Astrocyte (in vitro differentiated cells and primary cell): ENCODE measurements around the gene SON. TPM values are rescaled to one million over a fixed set of nuclear protein-coding genes. Genes with fewer than 3 reads are reported as not detected.

Source experiments
- DNase-seq: peaks from one replicate; pipeline ENCODE4 v3.0.0-alpha.2; 2010; ENCODE audit warnings: low read depth
- FAIRE-seq: peaks from 2 replicates; lab custom pipeline; 2011; peaks lifted over from hg19 to GRCh38; lab: Jason Lieb, UNC
- H2AFZ ChIP-seq: 2 replicates; pipeline ENCODE4 v1.6.0; 2012; ENCODE audit warnings: low read depth, low read length, inconsistent platforms
- H3K27ac ChIP-seq: 2 replicates; pipeline ENCODE4 v1.5.1; 2011; ENCODE audit warnings: low read depth, low read length, inconsistent platforms
- H3K27me3 ChIP-seq: 2 replicates; pipeline ENCODE4 v1.6.0; 2011; ENCODE audit warnings: low read length, inconsistent platforms; ENCODE audit not compliant: insufficient read depth
- H3K36me3 ChIP-seq: 2 replicates; pipeline ENCODE4 v1.5.1; 2011; ENCODE audit warnings: low read length, inconsistent platforms; ENCODE audit not compliant: insufficient read depth
- H3K4me1 ChIP-seq: 2 replicates; pipeline ENCODE4 v1.5.1; 2011; ENCODE audit warnings: low read length, inconsistent platforms; ENCODE audit not compliant: insufficient read depth
- H3K4me2 ChIP-seq: 2 replicates; pipeline ENCODE4 v1.6.0; 2012; ENCODE audit warnings: low read length, inconsistent platforms
- H3K4me3 ChIP-seq: 2 replicates; pipeline ENCODE4 v1.5.1; 2011; ENCODE audit warnings: low read depth, mild to moderate bottlenecking, low read length, inconsistent platforms; ENCODE audit not compliant: insufficient read depth
- H3K79me2 ChIP-seq: 2 replicates; pipeline ENCODE4 v1.6.0; 2012; ENCODE audit warnings: mild to moderate bottlenecking, low read length, inconsistent platforms; ENCODE audit not compliant: insufficient read depth
- H3K9ac ChIP-seq: 2 replicates; pipeline ENCODE4 v1.6.0; 2012; ENCODE audit warnings: mild to moderate bottlenecking, low read length, inconsistent platforms
- H3K9me3 ChIP-seq: 2 replicates; pipeline ENCODE4 v1.5.1; 2012; ENCODE audit warnings: low read depth, mild to moderate bottlenecking, low read length, inconsistent platforms; ENCODE audit not compliant: insufficient read depth
- H4K20me1 ChIP-seq: 2 replicates; pipeline ENCODE4 v1.6.0; 2012; ENCODE audit warnings: low read length, inconsistent platforms; ENCODE audit not compliant: insufficient read depth
- H3K27ac Mint-ChIP-seq: one replicate; pipeline ENCODE4 v1.8.0; 2021; ENCODE audit warnings: mild to moderate bottlenecking, mixed read lengths; ENCODE audit not compliant: unreplicated experiment
- H3K27me3 Mint-ChIP-seq: one replicate; pipeline ENCODE4 v1.8.0; 2021; ENCODE audit warnings: low read depth, mixed read lengths; ENCODE audit not compliant: unreplicated experiment
- H3K36me3 Mint-ChIP-seq: one replicate; pipeline ENCODE4 v1.8.0; 2021; ENCODE audit warnings: low read depth, mixed read lengths; ENCODE audit not compliant: unreplicated experiment
- H3K4me1 Mint-ChIP-seq: one replicate; pipeline ENCODE4 v1.8.0; 2021; ENCODE audit warnings: low read depth, mixed read lengths; ENCODE audit not compliant: unreplicated experiment
- H3K4me3 Mint-ChIP-seq: one replicate; pipeline ENCODE4 v1.8.0; 2021; ENCODE audit warnings: mild to moderate bottlenecking, moderate library complexity, mixed read lengths; ENCODE audit not compliant: unreplicated experiment
- H3K9me3 Mint-ChIP-seq: one replicate; pipeline ENCODE4 v1.8.0; 2021; ENCODE audit warnings: mild to moderate bottlenecking, mixed read lengths; ENCODE audit not compliant: unreplicated experiment
- EZH2 ChIP-seq: IDR thresholded peaks from 2 replicates; pipeline ENCODE4 v1.6.1; 2012; ENCODE audit warnings: mild to moderate bottlenecking, low read length, inconsistent platforms; ENCODE audit not compliant: insufficient read depth
- total RNA-seq: library from RNA; stranded (reverse); gene quantifications from 2 replicates; pipeline ENCODE4 v1.2.1, GENCODE V29; 2021
- TF ChIP-seq, protein P1 (sequence below): IDR thresholded peaks from 2 replicates; pipeline ENCODE4 v1.5.1; 2011; ENCODE audit warnings: low read depth, mild to moderate bottlenecking, inconsistent platforms, low read length, moderate library complexity; ENCODE audit not compliant: insufficient read depth

SON gene
- total RNA-seq, 1 donor from 2014 or later, result 290 TPM

DNA sequence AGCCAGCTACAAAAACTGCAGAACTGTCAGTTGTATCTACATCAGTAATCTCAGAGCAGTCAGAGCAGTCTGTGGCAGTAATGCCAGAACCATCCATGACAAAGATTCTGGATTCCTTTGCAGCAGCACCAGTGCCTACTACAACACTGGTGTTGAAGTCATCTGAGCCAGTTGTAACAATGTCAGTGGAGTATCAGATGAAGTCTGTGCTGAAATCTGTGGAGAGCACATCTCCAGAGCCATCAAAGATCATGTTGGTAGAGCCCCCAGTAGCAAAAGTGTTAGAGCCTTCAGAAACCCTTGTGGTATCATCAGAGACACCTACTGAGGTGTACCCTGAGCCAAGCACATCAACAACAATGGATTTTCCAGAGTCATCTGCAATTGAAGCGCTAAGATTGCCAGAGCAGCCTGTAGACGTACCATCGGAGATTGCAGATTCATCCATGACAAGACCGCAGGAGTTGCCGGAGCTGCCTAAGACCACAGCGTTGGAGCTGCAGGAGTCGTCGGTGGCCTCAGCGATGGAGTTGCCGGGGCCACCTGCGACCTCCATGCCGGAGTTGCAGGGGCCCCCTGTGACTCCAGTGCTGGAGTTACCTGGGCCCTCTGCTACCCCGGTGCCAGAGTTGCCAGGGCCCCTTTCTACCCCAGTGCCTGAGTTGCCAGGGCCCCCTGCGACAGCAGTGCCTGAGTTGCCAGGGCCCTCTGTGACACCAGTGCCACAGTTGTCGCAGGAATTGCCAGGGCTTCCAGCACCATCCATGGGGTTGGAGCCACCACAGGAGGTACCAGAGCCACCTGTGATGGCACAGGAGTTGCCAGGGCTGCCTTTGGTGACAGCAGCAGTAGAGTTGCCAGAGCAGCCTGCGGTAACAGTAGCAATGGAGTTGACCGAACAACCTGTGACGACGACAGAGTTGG lies 7.3 kb downstream of the SON start:
- Histone ChIP-seq H3K27ac (no peak overlapping the region), H3K27me3 (no peaks in the 10 kb centered on the region), H3K4me3 (no peak overlapping the region), H3K4me2 (no peak overlapping the region), H3K9ac (no peak overlapping the region), H3K36me3 (peaks cover 63% of the 10 kb centered on the region), H4K20me1 (peaks cover 99% of the 10 kb centered on the region), H3K9me3 (no peaks in the 10 kb centered on the region), H3K79me2 (peaks cover 99% of the 10 kb centered on the region), H3K4me1 (peaks cover 5% of the 10 kb centered on the region), H2AFZ (no peak overlapping the region)
- Mint-ChIP-seq H3K27me3 (no peaks in the 10 kb centered on the region), H3K36me3 (peaks cover 27% of the 10 kb centered on the region), H3K9me3 (no peaks in the 10 kb centered on the region), H3K4me3 (no peak overlapping the region), H3K4me1 (no peaks in the 10 kb centered on the region), H3K27ac (no peak overlapping the region)
- FAIRE-seq (no peak), DNase-seq (no peak)
- TF ChIP-seq, protein P1, sequence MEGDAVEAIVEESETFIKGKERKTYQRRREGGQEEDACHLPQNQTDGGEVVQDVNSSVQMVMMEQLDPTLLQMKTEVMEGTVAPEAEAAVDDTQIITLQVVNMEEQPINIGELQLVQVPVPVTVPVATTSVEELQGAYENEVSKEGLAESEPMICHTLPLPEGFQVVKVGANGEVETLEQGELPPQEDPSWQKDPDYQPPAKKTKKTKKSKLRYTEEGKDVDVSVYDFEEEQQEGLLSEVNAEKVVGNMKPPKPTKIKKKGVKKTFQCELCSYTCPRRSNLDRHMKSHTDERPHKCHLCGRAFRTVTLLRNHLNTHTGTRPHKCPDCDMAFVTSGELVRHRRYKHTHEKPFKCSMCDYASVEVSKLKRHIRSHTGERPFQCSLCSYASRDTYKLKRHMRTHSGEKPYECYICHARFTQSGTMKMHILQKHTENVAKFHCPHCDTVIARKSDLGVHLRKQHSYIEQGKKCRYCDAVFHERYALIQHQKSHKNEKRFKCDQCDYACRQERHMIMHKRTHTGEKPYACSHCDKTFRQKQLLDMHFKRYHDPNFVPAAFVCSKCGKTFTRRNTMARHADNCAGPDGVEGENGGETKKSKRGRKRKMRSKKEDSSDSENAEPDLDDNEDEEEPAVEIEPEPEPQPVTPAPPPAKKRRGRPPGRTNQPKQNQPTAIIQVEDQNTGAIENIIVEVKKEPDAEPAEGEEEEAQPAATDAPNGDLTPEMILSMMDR, result no peak
- TF ChIP-seq EZH2, result no peak

DNA sequence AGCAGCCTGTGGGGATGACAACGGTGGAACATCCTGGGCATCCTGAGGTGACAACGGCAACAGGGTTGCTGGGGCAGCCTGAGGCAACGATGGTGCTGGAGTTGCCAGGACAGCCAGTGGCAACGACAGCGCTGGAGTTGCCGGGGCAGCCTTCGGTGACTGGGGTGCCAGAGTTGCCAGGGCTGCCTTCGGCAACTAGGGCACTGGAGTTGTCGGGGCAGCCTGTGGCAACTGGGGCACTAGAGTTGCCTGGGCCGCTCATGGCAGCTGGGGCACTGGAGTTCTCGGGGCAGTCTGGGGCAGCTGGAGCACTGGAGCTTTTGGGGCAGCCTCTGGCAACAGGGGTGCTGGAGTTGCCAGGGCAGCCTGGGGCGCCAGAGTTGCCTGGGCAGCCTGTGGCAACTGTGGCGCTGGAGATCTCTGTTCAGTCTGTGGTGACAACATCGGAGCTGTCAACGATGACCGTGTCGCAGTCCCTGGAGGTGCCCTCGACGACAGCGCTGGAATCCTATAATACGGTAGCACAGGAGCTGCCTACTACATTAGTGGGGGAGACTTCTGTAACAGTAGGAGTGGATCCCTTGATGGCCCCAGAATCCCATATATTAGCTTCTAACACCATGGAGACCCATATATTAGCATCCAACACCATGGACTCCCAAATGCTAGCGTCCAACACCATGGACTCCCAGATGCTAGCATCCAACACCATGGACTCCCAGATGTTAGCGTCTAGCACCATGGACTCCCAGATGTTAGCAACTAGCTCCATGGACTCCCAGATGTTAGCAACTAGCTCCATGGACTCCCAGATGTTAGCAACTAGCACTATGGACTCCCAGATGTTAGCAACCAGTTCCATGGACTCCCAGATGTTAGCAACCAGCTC lies 8.2 kb downstream of the SON start:
- Histone ChIP-seq H3K36me3 (peaks cover 72% of the 10 kb centered on the region), H2AFZ (no peak overlapping the region), H3K27me3 (no peaks in the 10 kb centered on the region), H3K9ac (no peak overlapping the region), H4K20me1 (peaks cover 99% of the 10 kb centered on the region), H3K4me2 (no peak overlapping the region), H3K4me3 (no peak overlapping the region), H3K79me2 (peaks cover 99% of the 10 kb centered on the region), H3K9me3 (no peaks in the 10 kb centered on the region), H3K27ac (no peak overlapping the region), H3K4me1 (no peaks in the 10 kb centered on the region)
- Mint-ChIP-seq H3K9me3 (no peaks in the 10 kb centered on the region), H3K4me1 (peaks cover 2% of the 10 kb centered on the region), H3K27ac (no peak overlapping the region), H3K4me3 (no peak overlapping the region), H3K27me3 (no peaks in the 10 kb centered on the region), H3K36me3 (peaks cover 29% of the 10 kb centered on the region)
- FAIRE-seq (no peak), DNase-seq (no peak)
- TF ChIP-seq, protein P1, result no peak
